Liver (tissue), 3 donors: Measurements from ENCODE around the gene PPARA.

Experiments used
- ATF3 ChIP-seq: IDR thresholded peaks from 2 replicates; pipeline ENCODE4 v1.6.1; 2016; ENCODE audit warnings: antibody characterized with exemption
- CTCF ChIP-seq: fragments of 150-350 bp; IDR thresholded peaks from 2 replicates; pipeline ENCODE4 v1.5.1; 2017; ENCODE audit warnings: improper control_type of control experiment, low read depth, low read length; ENCODE audit not compliant: missing input control
- EGR1 ChIP-seq, 2 donors: IDR thresholded peaks; 2 replicates each; pipeline ENCODE4 v1.6.1; 2016 to 2018; ENCODE audit warnings: antibody characterized with exemption in 2 of 2, low read depth in 2 of 2
- FOXA1 ChIP-seq: IDR thresholded peaks from 2 replicates; pipeline ENCODE4 v1.6.1; 2016; ENCODE audit warnings: antibody characterized with exemption
- GABPA ChIP-seq, 2 donors: IDR thresholded peaks in 1 of 2; conservative IDR thresholded peaks in 1 of 2; 2 replicates each; pipeline ENCODE4 v1.6.1; 2016; ENCODE audit warnings: antibody characterized with exemption in 2 of 2, mild to moderate bottlenecking in 1 of 2, moderate library complexity in 1 of 2
- HNF4G ChIP-seq: IDR thresholded peaks from 2 replicates; pipeline ENCODE4 v1.6.1; 2016; ENCODE audit warnings: antibody characterized with exemption
- MAX ChIP-seq: IDR thresholded peaks from 2 replicates; pipeline ENCODE4 v1.6.1; 2016; ENCODE audit warnings: antibody characterized with exemption
- RAD21 ChIP-seq, 2 donors: IDR thresholded peaks; 2 replicates each; pipeline ENCODE4 v1.6.1; 2016; ENCODE audit warnings: antibody characterized with exemption in 2 of 2, mild to moderate bottlenecking in 2 of 2
- REST ChIP-seq: IDR thresholded peaks from 2 replicates; pipeline ENCODE4 v1.6.1; 2016; ENCODE audit warnings: antibody characterized with exemption, mild to moderate bottlenecking
- RXRA ChIP-seq, 2 donors: IDR thresholded peaks; 2 replicates each; pipeline ENCODE4 v1.6.1; 2017 to 2018; ENCODE audit warnings: antibody characterized with exemption in 2 of 2, mild to moderate bottlenecking in 1 of 2
- SP1 ChIP-seq: IDR thresholded peaks from 2 replicates; pipeline ENCODE4 v1.6.1; 2018; ENCODE audit warnings: antibody characterized with exemption, mild to moderate bottlenecking
- TAF1 ChIP-seq: conservative IDR thresholded peaks from 2 replicates; pipeline ENCODE4 v1.6.1; 2016; ENCODE audit warnings: antibody characterized with exemption, mild to moderate bottlenecking
- YY1 ChIP-seq: IDR thresholded peaks from 2 replicates; pipeline ENCODE4 v1.6.1; 2016; ENCODE audit warnings: antibody characterized with exemption, mild to moderate bottlenecking
- ZBTB33 ChIP-seq: IDR thresholded peaks from 2 replicates; pipeline ENCODE4 v1.6.1; 2016; ENCODE audit warnings: antibody characterized with exemption
- donor health status: healthy.
- donor health status: healthy.

GRCh38 chr22:46134111-46134705 is 16.1 kb upstream of the PPARA start:
- TF ChIP-seq CTCF (no peak), ATF3 (no peak), TAF1 (no peak), REST (no peak), MAX (no peak), RAD21 (IDR thresholded peaks at IDR 0.05) (no peak), GABPA (IDR thresholded peaks at IDR 0.05 in 1 of 2, conservative IDR thresholded peaks at IDR 0.05 in 1 of 2) (no peak), YY1 (no peak), HNF4G (no peak), SP1 (no peak), RXRA (IDR thresholded peaks at IDR 0.05) (no peak), FOXA1 (no peak), ZBTB33 (no peak), EGR1 (IDR thresholded peaks at IDR 0.05; ENCODE audit: low read depth in 2 of 2) (no peak)
